Ishikawa (cell line): ENCODE results near the gene XIRP2.

Experiments used
- CEBPB ChIP-seq: IDR thresholded peaks from 2 replicates; pipeline ENCODE4 v1.6.1; 2012
- CREB1 ChIP-seq: IDR thresholded peaks from 2 replicates; pipeline ENCODE4 v1.6.1; 2012; ENCODE audit warnings: low read depth
- EGR1 ChIP-seq: IDR thresholded peaks from 2 replicates; pipeline ENCODE4 v1.6.1; 2012
- EP300 ChIP-seq: IDR thresholded peaks from 2 replicates; pipeline ENCODE4 v1.6.1; 2012; ENCODE audit warnings: borderline replicate concordance
- FOXM1 ChIP-seq: IDR thresholded peaks from 2 replicates; pipeline ENCODE4 v1.6.1; 2012; ENCODE audit warnings: low read depth, borderline replicate concordance
- MAX ChIP-seq: IDR thresholded peaks from 2 replicates; pipeline ENCODE4 v1.6.1; 2012
- NFIC ChIP-seq: IDR thresholded peaks from 2 replicates; pipeline ENCODE4 v1.6.1; 2012
- RAD21 ChIP-seq: IDR thresholded peaks from 2 replicates; pipeline ENCODE4 v1.6.1; 2012; ENCODE audit warnings: low read depth
- REST ChIP-seq: IDR thresholded peaks from 2 replicates; pipeline ENCODE4 v1.6.1; 2012; ENCODE audit warnings: low read depth, mild to moderate bottlenecking
- TAF1 ChIP-seq: IDR thresholded peaks from 2 replicates; pipeline ENCODE4 v1.6.1; 2012; ENCODE audit warnings: low read depth, mild to moderate bottlenecking
- TCF12 ChIP-seq: IDR thresholded peaks from 2 replicates; pipeline ENCODE4 v1.6.1; 2012; ENCODE audit warnings: low read depth
- TEAD4 ChIP-seq: IDR thresholded peaks from 2 replicates; pipeline ENCODE4 v1.6.1; 2012
- USF1 ChIP-seq: IDR thresholded peaks from 2 replicates; pipeline ENCODE4 v1.6.1; 2012
- ZBTB7A ChIP-seq: IDR thresholded peaks from 2 replicates; pipeline ENCODE4 v1.6.1; 2012; ENCODE audit warnings: low read depth

GRCh38 chr2:166917415-166917814 is 29.1 kb downstream of the XIRP2 start:
- TF ChIP-seq TAF1, result no peak
- no peak for TF ChIP-seq EP300
- TF ChIP-seq RAD21, result no peak
- TF ChIP-seq REST, result no peak
- no peak for TF ChIP-seq EGR1
- TF ChIP-seq MAX, result no peak
- no peak for TF ChIP-seq TCF12
- no peak for TF ChIP-seq CREB1
- TF ChIP-seq FOXM1, result no peak
- TF ChIP-seq TEAD4, result no peak
- no peak for TF ChIP-seq USF1
- no peak for TF ChIP-seq ZBTB7A
- TF ChIP-seq NFIC, result no peak
- TF ChIP-seq CEBPB, result no peak
